HepG2 (cell line): Measurements from ENCODE around the gene TIPRL. TPM values are rescaled to one million over a fixed set of nuclear protein-coding genes. Genes with fewer than 3 reads are reported as not detected.
A peak's percentile ranks its signal among the peaks of the same experiment; 100 is the strongest.

Experiments
- ATAC-seq: fragments of 200-7000 bp; cut with Tn5 transposase; 3 replicates; pipeline ENCODE4 v1.9.1; 2020; ENCODE audit warnings: mild to moderate bottlenecking, moderate library complexity
- BruUV-seq: library from RNA; stranded (reverse); fragments of 400-500 nt; replicated peaks from 2 replicates; lab custom pipeline; 2021; lab: Mats Ljungman, UMichigan
- CTCF ChIA-PET: fragments of 300-600 bp; formaldehyde crosslinking; extraction: SDS; loops from one replicate; lab custom pipeline; 2021; ENCODE audit warnings: low total read pairs, inconsistent platforms, low intra/inter-chr PET ratio; lab: Yijun Ruan, JAX
- POLR2A ChIA-PET: fragments of 350-600 bp; sonication (Branson Sonifier 250); formaldehyde crosslinking; loops from one replicate; lab custom pipeline; 2020; ENCODE audit warnings: antibody characterized with exemption, inconsistent platforms; lab: Yijun Ruan, JAX
- DNase-seq: peaks from one replicate; pipeline ENCODE4 v3.0.0-alpha.2; 2015; ENCODE audit warnings: low spot score
- FAIRE-seq: peaks from 3 replicates; lab custom pipeline; 2011; peaks lifted over from hg19 to GRCh38; lab: Jason Lieb, UNC
- H2AFZ ChIP-seq: one replicate; pipeline ENCODE4 v1.6.1; 2011; ENCODE audit warnings: low read length, inconsistent platforms
- H3K27ac ChIP-seq: fragments of 300-600 bp; 3 replicates; pipeline ENCODE4 v1.8.0; 2011; ENCODE audit warnings: mixed run types, mild to moderate bottlenecking, mixed read lengths, low read length, inconsistent platforms; ENCODE audit not compliant: insufficient read depth; ENCODE audit errors: extremely low read length
- H3K27me3 ChIP-seq, 2 experiments: fragments of 200-600 bp in 1 of 2; 2 replicates in 1 of 2; 3 replicates in 1 of 2; pipeline versions ENCODE4 v1.6.0 to v1.8.0; 2011; ENCODE audit warnings: low read length in 2 of 2, mild to moderate bottlenecking in 2 of 2, moderate library complexity in 2 of 2, inconsistent platforms in 1 of 2; ENCODE audit not compliant: insufficient read depth in 2 of 2, control insufficient read depth in 1 of 2
- H3K36me3 ChIP-seq, 2 experiments: fragments of 200-600 bp in 1 of 2; replicated peaks in 1 of 2; 2 replicates in 1 of 2; 3 replicates in 1 of 2; pipeline versions ENCODE4 v1.5.1 to v1.8.0; 2011; ENCODE audit warnings: low read length in 2 of 2, inconsistent platforms in 1 of 2; ENCODE audit not compliant: insufficient read depth in 2 of 2, control insufficient read depth in 1 of 2
- H3K4me1 ChIP-seq: 2 replicates; pipeline ENCODE4 v1.5.1; 2012; ENCODE audit warnings: low read length, inconsistent platforms; ENCODE audit not compliant: insufficient read depth
- H3K4me2 ChIP-seq: 2 replicates; pipeline ENCODE4 v1.6.0; 2011; ENCODE audit warnings: low read depth, low read length, inconsistent platforms
- H3K4me3 ChIP-seq, 3 experiments: fragments of 200-600 bp in 1 of 3; sonication (generic), shearing (Covaris generic) in 1 of 3; replicated peaks in 1 of 3; 2 replicates each; pipeline ENCODE4 v1.5.1; 2011 to 2016; ENCODE audit warnings: low read length in 3 of 3, inconsistent platforms in 2 of 3, low read depth in 2 of 3, mild to moderate bottlenecking in 2 of 3, control low read depth in 1 of 3, mixed read lengths in 1 of 3; ENCODE audit not compliant: insufficient read depth in 1 of 3
- H3K79me2 ChIP-seq: one replicate; pipeline ENCODE4 v1.6.1; 2011; ENCODE audit warnings: low read length, inconsistent platforms; ENCODE audit not compliant: insufficient read depth
- H3K9ac ChIP-seq: 2 replicates; pipeline ENCODE4 v1.6.0; 2011; ENCODE audit warnings: mild to moderate bottlenecking, low read depth, low read length, inconsistent platforms; ENCODE audit not compliant: insufficient read depth
- H3K9me3 ChIP-seq: 2 replicates; pipeline ENCODE4 v1.5.1; 2012; ENCODE audit warnings: mild to moderate bottlenecking, low read length
- H4K20me1 ChIP-seq: 2 replicates; pipeline ENCODE4 v1.6.0; 2011; ENCODE audit warnings: inconsistent platforms, mild to moderate bottlenecking, low read length, moderate library complexity; ENCODE audit not compliant: insufficient read depth
- HNRNPK ChIP-seq: fragments of 200-400 bp; formaldehyde crosslinking; IDR thresholded peaks from 2 replicates; pipeline ENCODE4 v1.6.1; 2018; ENCODE audit warnings: low read length, low read depth, moderate library complexity, mild to moderate bottlenecking; ENCODE audit not compliant: poor library complexity, severe bottlenecking
- PCBP1 ChIP-seq: fragments of 200-400 bp; formaldehyde crosslinking; IDR thresholded peaks from 2 replicates; pipeline ENCODE4 v1.6.1; 2017; ENCODE audit warnings: mild to moderate bottlenecking, low read depth, low read length, borderline replicate concordance
- PHB2 ChIP-seq: fragments of 450-650 bp; IDR thresholded peaks from 2 replicates; pipeline ENCODE4 v1.6.1; 2018; ENCODE audit not compliant: partially characterized antibody
- ZNF382 ChIP-seq: sonication (generic); formaldehyde crosslinking; IDR thresholded peaks from 2 replicates; pipeline ENCODE4 v1.5.0; 2020; ENCODE audit warnings: missing genetic modification reagents, mild to moderate bottlenecking, borderline replicate concordance
- WGBS: methylation state at CpG from one replicate; pipeline ENCODE4 v1.1.6; 2017; ENCODE audit warnings: low lambda C conversion rate; 5-methylcytosine and 5-hydroxymethylcytosine counted together
- in situ Hi-C: cut with HindIII; loops from 2 replicates; pipeline ENCODE4 v1.10.0; 2017; ENCODE audit warnings: low pct_unique_long_range_greater_than_20kb; ENCODE audit not compliant: extremely low pct_ligation_motif_present
- intact Hi-C: fragments of 100-400 bp; cut with micrococcal nuclease; formaldehyde crosslinking; loops from one replicate; pipeline ENCODE4 v1.10.0; 2022; ENCODE audit not compliant: unreplicated experiment
- polyA plus RNA-seq, 8 experiments: library from polyadenylated mRNA; depleted of rRNA in 3 of 8; stranded (reverse) in 7 of 8; unstranded in 1 of 8; fragments of >200 nt; fragmentation: Illumina TruSeq in 4 of 8; extraction: Trizol in 4 of 8; gene quantifications; 2 replicates each; pipeline versions ENCODE4 v1.2.1 to v1.2.3, GENCODE V29; 2011 to 2016; ENCODE audit warnings: low read depth in 4 of 8, missing spikeins in 1 of 8, mixed read lengths in 1 of 8; ENCODE audit not compliant: insufficient read depth in 1 of 8
- total RNA-seq, 5 experiments: library from RNA; depleted of rRNA; stranded (reverse); fragments of >200 nt; fragmentation: Illumina TruSeq; extraction: Trizol; gene quantifications; 2 replicates each; pipeline ENCODE4 v1.2.3, GENCODE V29; 2016; ENCODE audit warnings: low read depth in 1 of 5
- TF ChIP-seq, protein P1 (sequence below): sonication (generic); formaldehyde crosslinking; conservative IDR thresholded peaks from 2 replicates; pipeline ENCODE4 v1.4.0; 2020; ENCODE audit warnings: missing genetic modification reagents
- TF ChIP-seq, protein P2 (sequence below), 2 experiments: sonication (generic) in 1 of 2; formaldehyde crosslinking in 1 of 2; IDR thresholded peaks; 2 replicates each; pipeline versions ENCODE4 v1.4.0 to v1.6.1; 2018 to 2020; ENCODE audit warnings: missing genetic modification reagents in 2 of 2, borderline replicate concordance in 1 of 2, low read depth in 1 of 2, mild to moderate bottlenecking in 1 of 2, missing biosample characterization in 1 of 2
- TF ChIP-seq, protein P3 (sequence below): sonication (generic); formaldehyde crosslinking; IDR thresholded peaks from 2 replicates; pipeline ENCODE4 v1.4.0; 2020; ENCODE audit warnings: missing genetic modification reagents, mild to moderate bottlenecking, borderline replicate concordance

TIPRL gene
- total and polyA plus RNA-seq, 2 of the 13 experiments (the other 11 are each of a cell fraction or from before 2014, with no cell fraction given), result 10.1 to 22.8 TPM

DNA sequence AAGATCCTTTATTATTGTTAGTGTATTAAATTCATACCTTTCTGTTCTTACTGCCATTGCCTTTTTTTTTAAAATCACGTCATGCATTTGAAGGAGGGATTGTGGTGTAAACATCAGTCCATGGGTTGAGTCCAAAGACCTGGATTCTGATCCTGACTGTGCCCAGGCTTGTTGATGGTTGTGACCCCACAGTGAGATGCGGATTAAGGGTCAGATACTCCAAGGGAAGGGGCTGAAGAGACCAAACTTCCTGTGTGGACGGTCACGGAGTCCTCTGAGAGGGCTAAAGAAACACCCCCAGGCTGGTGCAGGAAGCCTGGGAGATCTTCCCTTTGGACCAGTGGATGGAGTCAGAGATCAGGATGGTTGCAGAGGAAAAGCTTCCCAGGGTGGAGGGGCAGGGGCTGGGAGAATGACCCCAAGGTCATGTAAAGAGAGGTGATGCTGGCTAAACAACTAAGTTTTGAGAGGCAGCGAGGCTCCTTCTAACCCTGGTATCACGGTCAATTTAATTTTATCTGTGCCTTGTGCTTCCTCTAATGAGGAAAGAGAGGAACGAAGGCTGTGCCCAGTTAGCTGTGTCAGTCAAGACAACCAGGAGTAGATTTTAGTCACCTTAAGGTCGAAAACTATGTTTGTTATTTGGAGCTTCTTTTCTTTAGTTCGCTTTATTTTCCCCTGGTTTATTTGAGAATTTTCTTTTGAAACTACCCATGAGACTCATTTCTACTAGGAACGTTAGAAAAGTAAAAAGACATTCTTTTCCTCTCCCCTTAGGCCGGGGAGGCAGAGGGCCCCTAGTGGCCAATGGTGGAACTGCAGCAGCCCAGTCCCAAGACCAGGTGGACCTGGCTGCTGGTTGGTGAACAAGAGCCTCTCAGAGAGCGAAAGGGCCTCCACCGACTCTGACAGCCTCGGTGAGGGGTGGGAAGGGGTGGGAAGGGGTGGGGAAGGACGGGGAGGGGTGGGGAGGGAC, 33.3 kb upstream of the TIPRL start (continued):
- TF ChIP-seq, protein P1, sequence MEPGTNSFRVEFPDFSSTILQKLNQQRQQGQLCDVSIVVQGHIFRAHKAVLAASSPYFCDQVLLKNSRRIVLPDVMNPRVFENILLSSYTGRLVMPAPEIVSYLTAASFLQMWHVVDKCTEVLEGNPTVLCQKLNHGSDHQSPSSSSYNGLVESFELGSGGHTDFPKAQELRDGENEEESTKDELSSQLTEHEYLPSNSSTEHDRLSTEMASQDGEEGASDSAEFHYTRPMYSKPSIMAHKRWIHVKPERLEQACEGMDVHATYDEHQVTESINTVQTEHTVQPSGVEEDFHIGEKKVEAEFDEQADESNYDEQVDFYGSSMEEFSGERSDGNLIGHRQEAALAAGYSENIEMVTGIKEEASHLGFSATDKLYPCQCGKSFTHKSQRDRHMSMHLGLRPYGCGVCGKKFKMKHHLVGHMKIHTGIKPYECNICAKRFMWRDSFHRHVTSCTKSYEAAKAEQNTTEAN (CRISPR knock-in tag), result no peak
- TF ChIP-seq, protein P2, sequence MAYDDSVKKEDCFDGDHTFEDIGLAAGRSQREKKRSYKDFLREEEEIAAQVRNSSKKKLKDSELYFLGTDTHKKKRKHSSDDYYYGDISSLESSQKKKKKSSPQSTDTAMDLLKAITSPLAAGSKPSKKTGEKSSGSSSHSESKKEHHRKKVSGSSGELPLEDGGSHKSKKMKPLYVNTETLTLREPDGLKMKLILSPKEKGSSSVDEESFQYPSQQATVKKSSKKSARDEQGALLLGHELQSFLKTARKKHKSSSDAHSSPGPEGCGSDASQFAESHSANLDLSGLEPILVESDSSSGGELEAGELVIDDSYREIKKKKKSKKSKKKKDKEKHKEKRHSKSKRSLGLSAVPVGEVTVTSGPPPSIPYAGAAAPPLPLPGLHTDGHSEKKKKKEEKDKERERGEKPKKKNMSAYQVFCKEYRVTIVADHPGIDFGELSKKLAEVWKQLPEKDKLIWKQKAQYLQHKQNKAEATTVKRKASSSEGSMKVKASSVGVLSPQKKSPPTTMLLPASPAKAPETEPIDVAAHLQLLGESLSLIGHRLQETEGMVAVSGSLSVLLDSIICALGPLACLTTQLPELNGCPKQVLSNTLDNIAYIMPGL (CRISPR knock-in tag; IDR thresholded peaks at IDR 0.05; ENCODE audit: borderline replicate concordance in 1 of 2, low read depth in 1 of 2), result peak in 1 of 2 experiments; percentile 28; a peak in 1 of 4 replicates

DNA sequence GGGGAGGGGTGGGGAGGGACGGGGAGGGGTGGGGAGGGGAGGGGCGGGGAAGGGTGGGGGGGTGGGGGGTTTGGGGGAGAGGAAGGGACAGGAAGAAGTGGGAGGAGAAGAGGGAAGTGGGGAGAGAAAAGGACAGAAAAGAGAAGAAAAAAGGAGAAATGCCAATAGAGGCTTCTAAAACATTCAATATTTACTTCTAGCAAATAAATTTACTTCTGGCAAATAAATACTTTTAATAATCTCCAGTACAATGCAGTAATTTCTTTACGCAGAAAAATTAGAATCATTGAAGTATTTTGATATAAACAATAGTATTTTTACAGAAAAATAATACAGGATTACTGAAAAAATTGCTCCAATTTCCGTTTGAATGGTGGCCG, 32.6 kb upstream of the TIPRL start:
- ChIA-PET POLR2A (no interaction called here), CTCF (interaction anchor here (0.9 to 1.9 kb wide), 3 partner anchors 9 to 59 kb away, joined by 3 to 7 read pairs (median 3); partner anchors contain the start of gene GPR161)
- 4% methylated on average over 5 of the region's 5 CpGs for WGBS
- Histone ChIP-seq H3K9ac (no peak overlapping the region), H3K27me3 (no peaks in the 10 kb centered on the region), H3K4me1 (peaks cover 10% of the 10 kb centered on the region), H3K79me2 (no peaks in the 10 kb centered on the region), H3K36me3 (no peaks in the 10 kb centered on the region), H3K9me3 (no peaks in the 10 kb centered on the region), H3K4me2 (peak overlapping the region; percentile 62), H3K4me3 (peak overlapping the region in 2 of 3 experiments; percentile 30 to 34; a peak in 2 of 6 replicates), H3K27ac (no peak overlapping the region), H4K20me1 (no peaks in the 10 kb centered on the region), H2AFZ (no peak overlapping the region)
- BruUV-seq, result no TSS peak
- in situ Hi-C loops (no loop called here), intact Hi-C loops (loop anchor here (5.0 kb wide), 1 partner anchor 54 kb away; no protein-coding TSS in a partner anchor)
- TF ChIP-seq HNRNPK (peak; percentile 97), ZNF382 (CRISPR knock-in tag) (no peak), PHB2 (no peak), PCBP1 (0 out of 2 replicates have a peak, but pooled peaks have one; percentile 65)
- TF ChIP-seq, protein P3, sequence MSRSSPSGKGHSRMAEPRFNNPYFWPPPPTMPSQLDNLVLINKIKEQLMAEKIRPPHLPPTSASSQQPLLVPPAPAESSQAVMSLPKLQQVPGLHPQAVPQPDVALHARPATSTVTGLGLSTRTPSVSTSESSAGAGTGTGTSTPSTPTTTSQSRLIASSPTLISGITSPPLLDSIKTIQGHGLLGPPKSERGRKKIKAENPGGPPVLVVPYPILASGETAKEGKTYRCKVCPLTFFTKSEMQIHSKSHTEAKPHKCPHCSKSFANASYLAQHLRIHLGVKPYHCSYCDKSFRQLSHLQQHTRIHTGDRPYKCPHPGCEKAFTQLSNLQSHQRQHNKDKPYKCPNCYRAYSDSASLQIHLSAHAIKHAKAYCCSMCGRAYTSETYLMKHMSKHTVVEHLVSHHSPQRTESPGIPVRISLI, result no peak
- ATAC-seq (no peak), FAIRE-seq (no peak), DNase-seq (no peak)
